GM19438 (cell line): ENCODE results near the gene POLR2J3.
"Not testable (repeated sequence)": the region's sequence is repeated elsewhere in the genome, so short reads cannot be mapped to it uniquely, and the experiment has no call there.

Source experiments
- ATAC-seq: cut with Tn5 transposase; IDR thresholded peaks from one replicate; pipeline ENCODE4 v1.9.1; 2021; ENCODE audit warnings: low read depth; ENCODE audit not compliant: unreplicated experiment

Gene POLR2J3

GRCh38 chr7:102589857-102590256 lies 17.5 kb upstream of the POLR2J3 start:
- peak; percentile 38 for ATAC-seq

- not testable (repeated sequence) for ATAC-seq
These were observed 11.1 kb upstream of the POLR2J3 start for GRCh38 chr7:102583495-102583894.

DNA sequence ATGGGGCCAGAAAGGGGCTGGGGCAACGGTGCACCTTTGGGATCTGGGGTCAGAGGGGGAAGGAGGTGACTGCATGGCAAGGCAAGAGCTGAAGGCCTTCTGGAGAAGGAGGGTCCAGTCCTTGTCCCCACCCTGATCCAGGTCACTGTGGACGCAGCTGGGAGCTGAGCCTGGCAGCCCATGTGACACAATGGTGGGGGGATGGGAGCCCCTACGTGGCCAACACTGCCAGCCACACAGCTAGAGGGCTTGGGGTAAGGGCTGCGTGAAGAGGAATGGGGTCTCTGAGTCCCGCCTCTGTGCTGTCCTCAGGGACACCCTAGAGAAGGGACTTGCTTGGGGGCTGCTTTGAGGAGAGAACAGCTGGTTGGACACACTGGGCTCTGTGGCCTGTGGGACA lies 9.3 kb upstream of the POLR2J3 start:
- not testable (repeated sequence) for ATAC-seq

DNA sequence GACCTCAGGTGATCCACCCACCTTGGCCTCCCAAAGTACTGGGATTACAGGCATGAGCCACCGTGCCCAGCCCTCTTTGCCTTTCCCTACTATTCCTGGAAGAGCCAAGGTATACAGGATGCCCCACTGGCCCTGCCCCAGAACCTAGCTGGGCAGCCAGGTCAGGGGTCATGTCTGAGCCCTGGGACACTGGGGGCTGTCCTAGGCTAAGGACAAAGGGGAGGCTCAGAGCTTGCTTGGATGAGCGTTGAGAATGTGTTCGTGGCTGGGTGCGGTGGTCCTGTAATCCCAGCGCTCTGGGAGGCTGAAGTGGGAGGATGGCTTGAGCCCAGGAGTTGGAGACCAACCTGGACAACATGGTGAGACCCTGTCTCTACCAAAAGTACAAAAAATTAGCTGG lies 6.1 kb upstream of the POLR2J3 start:
- ATAC-seq: not testable (repeated sequence)

DNA sequence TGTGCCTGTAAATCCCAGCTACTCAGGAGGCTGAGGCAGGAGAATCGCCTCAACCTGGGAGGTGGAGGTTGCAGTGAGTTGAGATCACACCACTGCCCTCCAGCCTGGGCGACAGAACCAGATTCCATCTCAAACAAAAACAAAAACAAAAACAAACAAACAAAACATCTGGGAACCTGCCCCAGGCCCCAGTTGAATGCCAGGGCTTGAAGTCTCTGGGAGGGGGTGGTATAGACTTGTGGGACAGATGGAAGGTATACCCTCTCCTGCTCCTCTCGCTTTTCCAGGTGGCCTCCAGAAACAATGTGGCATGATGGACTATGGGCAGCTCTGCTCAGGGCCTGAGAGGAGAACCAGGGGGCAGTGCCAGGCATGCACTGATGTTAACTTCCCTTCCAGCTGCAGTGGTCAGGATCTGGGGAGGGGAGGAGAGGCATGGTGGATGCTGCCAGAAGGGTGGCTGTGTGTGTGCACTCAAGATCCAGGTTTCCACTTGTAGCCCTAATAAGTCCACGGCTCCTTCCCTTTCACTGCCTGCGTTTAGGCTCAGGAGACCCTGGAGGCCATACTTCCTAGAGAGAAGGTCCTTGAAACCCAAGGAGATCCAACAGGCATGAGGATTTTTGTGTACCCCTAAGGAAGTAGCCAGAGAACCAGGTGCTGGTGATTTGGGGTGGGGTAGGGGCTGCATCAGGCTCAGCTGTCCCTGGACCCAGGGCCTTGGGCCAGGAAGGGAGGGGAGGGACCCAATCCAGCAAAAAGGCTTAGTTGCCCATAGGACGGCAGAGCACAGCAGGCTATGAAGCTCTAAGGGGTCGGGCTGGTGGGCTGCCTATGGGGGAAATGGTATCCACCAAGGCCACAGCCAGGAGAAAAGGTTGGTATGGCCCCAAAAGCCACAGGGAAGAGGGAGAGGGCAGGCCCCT lies 5.2 kb upstream of the POLR2J3 start:
- ATAC-seq: not testable (repeated sequence)

DNA sequence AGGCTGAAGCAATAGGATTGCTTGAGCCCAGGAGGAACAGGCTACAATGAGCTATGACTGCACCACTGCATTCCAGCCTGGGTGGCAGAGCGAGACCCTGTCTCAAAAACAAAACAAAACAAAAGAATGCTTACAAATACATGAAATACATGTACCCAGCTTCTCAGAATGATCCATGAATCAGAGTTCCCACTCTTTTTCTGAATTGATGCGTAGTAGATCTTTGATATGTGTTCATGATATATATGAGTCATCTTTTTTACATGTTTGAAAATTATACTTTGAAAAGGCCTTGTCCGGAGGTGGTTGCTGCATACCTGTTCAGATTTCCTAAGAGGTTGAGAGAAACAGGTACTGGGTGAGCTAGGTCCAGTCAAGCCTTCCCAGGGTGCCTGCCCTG lies 4.0 kb upstream of the POLR2J3 start:
- not testable (repeated sequence) for ATAC-seq

GRCh38 chr7:102574607-102575006 lies 2.2 kb upstream of the POLR2J3 start:
- not testable (repeated sequence) for ATAC-seq

DNA sequence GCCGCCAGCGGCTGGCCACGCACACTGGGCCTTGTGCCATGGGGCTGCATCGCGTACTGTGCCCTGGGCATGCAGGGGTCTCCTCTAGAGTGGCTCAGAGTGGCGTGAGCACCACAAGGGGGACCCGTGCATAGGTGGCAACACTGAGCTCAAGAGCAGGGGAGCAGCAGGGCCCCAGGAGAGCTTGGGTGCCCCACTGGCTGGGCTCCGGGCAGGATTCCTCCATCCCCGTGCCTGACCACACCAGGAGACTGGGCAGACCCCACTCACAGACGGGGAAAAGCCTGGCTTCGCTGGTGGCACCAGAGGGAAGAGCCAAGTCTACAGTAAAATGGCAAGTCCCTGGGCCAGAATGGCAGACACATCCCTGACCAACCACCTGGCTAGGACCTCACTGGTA lies 3.8 kb downstream of the POLR2J3 start:
- ATAC-seq: not testable (repeated sequence)

GRCh38 chr7:102550808-102551422 lies 21.5 kb downstream of the POLR2J3 start, which contains the start of gene SPDYE2:
Gene SPDYE2 (plus strand): TSS chr7:102551226. CDS start chr7:102553256, 2,030 bp downstream.
- not testable (repeated sequence) for ATAC-seq

- peak; percentile 82 for ATAC-seq
These were observed 26.0 kb downstream of the POLR2J3 start for GRCh38 chr7:102546353-102546752.

- ATAC-seq: not testable (repeated sequence)
These were observed 27.1 kb downstream of the POLR2J3 start for GRCh38 chr7:102545288-102545687.

- not testable (repeated sequence) for ATAC-seq
These were observed 28.0 kb downstream of the POLR2J3 start for GRCh38 chr7:102544372-102544771.

- ATAC-seq: not testable (repeated sequence)
These were observed 28.8 kb downstream of the POLR2J3 start, which contains the start of gene UPK3BL2 for GRCh38 chr7:102543596-102543995. Gene UPK3BL2 (minus strand): TSS chr7:102543696. CDS start chr7:102543636, 60 bp downstream.

DNA sequence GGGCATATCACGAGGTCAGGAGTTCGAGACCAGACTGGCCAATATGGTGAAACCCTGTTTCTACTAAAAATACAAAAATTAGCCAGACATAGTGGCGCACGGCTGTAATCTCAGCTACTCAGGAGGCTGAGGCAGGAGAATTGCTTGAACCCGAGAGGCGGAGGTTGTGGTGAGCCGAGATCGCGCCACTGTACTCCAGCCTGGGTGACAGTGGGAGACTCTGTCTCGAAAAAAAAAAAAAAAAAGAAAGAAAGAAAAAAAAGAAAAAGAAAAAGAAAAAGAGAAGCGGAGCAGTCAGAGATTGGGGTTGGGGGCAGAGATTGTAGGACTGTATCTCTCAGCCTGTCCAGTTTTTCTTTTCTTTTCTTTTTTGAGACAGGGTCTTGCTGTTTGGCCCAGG lies 29.6 kb downstream of the POLR2J3 start:
- not testable (repeated sequence) for ATAC-seq

DNA sequence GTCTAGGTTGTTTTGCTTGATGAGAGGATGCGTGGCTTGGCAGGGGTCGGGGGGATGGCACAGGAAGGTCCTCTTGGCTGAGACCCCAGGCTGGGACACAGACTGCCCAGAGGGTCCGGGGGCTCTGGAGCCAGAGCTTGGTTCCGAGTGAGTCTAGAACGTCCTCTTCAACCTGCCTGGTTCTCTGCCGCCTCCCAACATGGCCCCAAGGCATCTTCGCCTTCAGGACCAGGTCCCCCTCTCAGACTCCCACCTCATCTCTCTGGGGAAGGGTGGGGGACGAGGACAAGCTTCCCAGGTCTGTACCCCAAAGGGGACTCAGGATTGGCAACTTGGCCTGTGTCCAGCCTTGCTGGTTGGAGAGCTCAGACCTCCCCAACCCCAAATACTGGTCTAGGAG lies 30.3 kb downstream of the POLR2J3 start:
- ATAC-seq: not testable (repeated sequence)

DNA sequence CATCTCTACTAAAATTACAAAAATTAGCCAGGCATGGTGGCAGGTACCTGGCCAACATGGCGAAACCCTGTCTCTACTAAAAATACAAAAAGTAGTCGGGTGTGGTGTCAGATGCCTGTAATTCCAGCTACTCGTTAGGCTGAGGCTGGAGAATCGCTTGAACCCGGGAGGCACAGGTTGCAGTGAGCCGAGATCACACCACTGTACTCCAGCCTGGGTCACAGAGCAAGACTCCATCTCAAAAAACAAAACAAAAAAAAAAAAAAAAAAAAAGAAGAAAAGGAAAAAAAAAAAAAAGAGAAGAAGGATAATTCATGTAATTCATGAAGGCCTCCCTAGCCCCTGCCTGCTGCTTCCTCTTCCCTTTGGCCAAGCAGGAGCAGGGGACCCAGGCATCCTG lies 31.8 kb downstream of the POLR2J3 start:
- not testable (repeated sequence) for ATAC-seq

DNA sequence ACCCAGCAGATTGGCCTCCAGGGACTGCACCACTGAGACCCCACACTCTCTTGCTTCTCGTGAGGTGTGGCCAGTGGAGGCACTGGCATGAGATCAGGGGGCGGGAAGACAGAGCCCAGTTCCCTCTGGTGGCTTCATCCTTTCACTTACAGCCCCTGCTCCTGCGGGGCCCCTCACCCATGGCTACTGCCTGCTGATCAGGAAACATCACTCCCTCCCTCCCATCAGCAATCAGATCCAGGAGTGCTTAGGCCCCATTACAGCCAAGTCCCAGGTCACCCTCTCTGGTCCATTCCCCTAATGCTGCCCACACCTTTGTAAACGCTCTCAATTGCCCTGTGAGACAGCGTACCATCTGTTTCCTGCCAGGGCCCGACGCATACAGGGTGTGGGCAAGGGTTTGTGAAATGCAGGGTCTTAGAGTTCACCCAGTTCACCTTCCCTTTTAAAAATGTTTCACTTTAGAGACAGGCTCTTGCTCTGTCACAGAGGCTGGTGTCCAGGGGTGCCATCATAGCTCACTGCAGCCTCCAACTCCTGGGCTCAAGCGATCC lies 37.2 kb downstream of the POLR2J3 start:
- not testable (repeated sequence) for ATAC-seq

- ATAC-seq: not testable (repeated sequence)
These were observed 40.3 kb downstream of the POLR2J3 start for GRCh38 chr7:102532127-102532526.

DNA sequence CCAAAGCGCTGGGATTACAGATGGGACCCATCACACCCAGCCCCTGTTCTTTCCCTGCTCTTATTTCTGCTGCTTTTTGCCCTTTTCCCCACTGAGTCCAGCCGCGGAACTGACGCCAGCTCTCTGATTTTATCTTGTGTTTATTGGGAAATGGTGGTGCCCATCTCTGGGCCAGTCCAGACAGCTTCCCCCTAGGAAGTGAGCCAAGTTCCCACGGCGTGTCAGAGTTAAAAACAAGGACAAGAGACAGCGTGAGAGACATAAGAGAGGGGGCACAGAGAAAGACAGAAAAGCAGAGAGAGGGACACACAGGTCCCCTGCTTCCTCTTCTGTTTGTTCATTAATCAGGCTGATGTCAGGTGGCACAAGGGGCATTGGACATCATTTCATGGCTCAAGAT lies 40.8 kb downstream of the POLR2J3 start:
- ATAC-seq: not testable (repeated sequence)

DNA sequence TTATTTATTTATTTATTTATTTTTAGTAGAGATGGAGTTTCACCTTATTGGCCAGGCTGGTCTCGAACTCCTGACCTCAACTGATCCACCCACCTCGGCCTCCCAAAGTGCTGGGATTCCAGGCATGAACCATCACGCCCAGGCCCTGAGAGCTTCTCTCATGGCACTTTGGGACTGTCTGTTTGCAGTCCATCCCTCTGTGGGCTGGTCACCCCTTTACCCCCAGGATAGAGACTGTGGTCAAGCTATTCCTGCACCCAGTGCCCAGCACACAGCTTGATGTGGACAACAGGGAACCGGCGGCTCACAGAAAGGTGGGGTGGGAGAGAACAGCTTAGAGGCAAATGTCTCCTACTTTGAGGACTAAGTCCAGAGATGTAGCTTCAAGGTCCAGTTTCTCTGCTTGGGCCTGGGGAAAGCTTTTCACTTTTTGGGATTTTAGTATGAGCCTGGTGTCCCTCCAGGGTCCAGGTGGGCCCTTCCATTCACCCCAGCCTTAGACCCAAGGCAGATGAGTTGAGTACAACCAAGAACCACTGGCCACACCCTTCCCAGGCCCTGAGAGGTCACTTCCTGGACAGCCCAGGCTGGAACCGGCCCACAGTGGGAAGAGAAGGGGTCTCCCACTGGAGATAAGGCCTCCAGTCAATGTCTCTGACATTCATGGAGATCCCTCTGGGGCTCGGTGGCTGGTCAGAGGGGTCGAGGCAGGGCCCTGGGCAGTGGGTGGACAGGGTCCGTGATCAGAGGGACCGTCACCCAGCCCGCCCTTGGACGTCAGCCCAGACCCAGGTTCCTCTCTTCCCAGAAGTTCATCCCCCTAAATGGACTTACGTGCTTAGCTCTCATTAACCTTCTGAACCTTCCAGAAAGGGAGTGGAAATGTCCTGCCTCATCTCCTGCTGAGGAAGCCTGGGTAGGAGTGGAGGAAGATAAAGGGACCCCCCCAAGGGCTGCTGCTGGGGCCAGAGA lies 44.3 kb downstream of the POLR2J3 start:
- not testable (repeated sequence) for ATAC-seq
